C4-2B (cell line): ENCODE data around the gene KDM2A.

Experiments
- ZFX ChIP-seq: fragments of 450-650 bp; IDR thresholded peaks from 2 replicates; pipeline ENCODE4 v1.6.1; 2017
- TF ChIP-seq, protein P1 (sequence below): fragments of 450-650 bp; conservative IDR thresholded peaks from 2 replicates; pipeline ENCODE4 v1.5.1; 2017; ENCODE audit warnings: mild to moderate bottlenecking

DNA sequence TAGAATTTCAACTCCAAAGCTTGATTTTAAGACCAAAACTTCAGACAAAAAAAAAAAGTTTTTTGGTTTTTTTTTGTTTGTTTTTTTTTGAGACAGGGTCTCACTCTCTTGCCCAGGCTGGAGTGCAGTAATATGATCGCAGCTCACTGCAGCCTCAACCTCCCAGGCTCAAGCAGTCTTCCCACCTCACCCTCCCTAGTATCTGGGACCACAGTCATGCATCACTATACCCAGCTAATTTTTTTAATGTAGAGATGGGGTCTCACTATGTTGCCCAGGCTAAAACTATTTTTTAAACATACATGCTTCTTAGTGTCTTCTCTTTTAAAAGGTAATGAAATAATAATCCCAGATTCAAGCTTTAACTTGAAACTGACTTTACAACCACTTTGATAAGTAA lies 111.8 kb downstream of the KDM2A start:
- TF ChIP-seq, protein P1, sequence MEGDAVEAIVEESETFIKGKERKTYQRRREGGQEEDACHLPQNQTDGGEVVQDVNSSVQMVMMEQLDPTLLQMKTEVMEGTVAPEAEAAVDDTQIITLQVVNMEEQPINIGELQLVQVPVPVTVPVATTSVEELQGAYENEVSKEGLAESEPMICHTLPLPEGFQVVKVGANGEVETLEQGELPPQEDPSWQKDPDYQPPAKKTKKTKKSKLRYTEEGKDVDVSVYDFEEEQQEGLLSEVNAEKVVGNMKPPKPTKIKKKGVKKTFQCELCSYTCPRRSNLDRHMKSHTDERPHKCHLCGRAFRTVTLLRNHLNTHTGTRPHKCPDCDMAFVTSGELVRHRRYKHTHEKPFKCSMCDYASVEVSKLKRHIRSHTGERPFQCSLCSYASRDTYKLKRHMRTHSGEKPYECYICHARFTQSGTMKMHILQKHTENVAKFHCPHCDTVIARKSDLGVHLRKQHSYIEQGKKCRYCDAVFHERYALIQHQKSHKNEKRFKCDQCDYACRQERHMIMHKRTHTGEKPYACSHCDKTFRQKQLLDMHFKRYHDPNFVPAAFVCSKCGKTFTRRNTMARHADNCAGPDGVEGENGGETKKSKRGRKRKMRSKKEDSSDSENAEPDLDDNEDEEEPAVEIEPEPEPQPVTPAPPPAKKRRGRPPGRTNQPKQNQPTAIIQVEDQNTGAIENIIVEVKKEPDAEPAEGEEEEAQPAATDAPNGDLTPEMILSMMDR, result no peak
- TF ChIP-seq ZFX, result no peak
